Inferior parietal cortex (tissue), 1 donor: ENCODE measurements around the gene ULK4.

Experiments used
- DNase-seq: peaks from one replicate; pipeline ENCODE4 v3.0.0-alpha.2; 2016; ENCODE audit errors: extremely low spot score

ULK4 gene

GRCh38 chr3:41267975-41268640 lies 693.8 kb downstream of the ULK4 start:
- DNase-seq, result peak; percentile 21

DNA sequence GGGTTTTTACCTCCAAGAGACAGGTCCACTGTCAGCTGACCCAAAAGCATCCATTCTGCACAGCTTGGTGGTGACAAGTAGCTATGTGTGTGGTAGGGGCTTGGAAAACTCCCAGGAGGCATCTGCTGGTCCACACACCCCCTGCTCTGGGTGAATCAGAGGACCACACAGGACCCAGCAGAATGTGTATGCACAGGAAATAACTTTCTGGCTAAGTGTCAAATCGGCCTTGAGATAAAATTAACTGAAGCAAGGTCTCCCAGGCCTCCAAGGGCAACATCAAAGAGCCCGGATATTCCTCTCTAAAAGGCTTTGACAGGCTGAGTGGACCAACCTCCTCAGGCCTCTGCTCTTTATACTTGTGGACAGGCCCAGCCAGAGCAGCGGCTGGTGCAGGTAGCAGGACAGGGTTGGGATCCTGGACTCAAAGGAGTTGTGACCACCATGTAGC lies 696.1 kb downstream of the ULK4 start:
- DNase-seq, result no peak

DNA sequence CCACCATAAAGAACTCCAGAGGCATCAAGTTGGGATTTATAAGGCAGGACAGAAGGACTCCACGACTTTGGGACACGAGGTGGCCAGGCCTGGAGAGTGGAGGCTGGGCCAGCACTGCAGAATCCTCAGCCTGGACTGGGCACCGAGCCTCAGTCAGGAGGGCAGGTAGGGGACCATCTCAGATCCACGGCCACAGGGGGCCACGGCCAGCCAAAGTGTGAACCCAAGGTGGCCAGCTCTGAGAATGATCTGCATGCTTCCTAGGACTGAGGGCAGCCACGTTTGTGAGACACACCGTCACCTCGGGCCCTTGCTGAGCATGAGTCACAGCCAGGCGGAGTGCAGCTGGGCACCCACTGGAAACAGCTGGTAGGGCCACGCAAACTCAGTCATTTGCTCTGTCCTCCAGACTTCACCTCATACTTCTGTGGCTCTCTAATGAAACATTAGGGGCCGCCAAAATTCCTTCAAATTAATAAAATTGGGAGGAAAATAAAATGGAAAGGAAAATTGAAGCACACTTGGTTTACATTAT lies 696.8 kb downstream of the ULK4 start:
- DNase-seq, result no peak

- no peak for DNase-seq
Measured at GRCh38 chr3:41260063-41260450, 701.8 kb downstream of the ULK4 start.

GRCh38 chr3:41259449-41260062 lies 702.3 kb downstream of the ULK4 start:
- DNase-seq, result no peak

DNA sequence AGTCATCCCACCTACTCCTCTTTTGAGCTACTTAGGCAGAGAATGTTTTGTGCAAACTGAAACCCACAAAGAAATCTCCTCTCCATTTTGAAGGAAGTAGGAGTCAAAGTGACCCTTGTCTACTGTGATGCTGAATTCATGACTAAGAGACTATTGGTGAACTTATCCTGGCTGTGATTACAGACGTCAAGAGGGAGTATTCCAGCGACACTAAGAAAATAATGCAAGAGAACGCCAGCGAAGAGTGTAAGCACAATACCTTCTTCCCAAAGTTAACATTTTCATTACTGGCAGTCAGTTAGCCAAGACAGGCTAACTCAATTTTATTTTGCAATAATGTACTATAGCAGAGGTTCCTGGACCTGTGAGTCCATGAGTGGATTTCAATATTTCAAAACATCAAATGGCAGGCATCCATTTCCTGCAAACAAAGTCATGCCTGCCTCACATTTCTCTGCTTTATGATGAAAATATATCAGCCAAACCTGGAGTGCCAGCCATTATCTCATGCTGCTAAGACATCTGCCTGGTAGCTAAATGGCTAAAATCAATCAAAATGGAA lies 703.6 kb downstream of the ULK4 start:
- DNase-seq, result no peak

DNA sequence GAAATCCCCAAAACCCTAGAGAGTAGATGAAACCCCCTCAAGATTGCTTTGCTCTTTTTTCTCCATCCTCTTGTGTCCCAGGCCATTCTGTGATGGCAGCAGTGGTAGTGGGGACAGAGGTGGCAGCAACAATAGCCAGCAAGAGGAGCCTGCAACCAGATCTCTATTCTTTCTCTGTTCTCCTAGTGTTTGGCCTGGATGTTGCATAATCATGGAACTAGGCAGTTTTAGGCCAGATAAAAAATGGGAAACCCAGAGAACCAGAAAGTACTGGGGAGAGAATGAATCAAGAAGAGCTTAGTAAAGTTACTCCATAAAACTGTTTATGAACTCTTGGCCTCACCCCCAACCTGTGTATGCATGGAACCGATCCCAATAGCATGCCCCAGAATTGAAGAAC lies 710.3 kb downstream of the ULK4 start:
- no peak for DNase-seq

DNA sequence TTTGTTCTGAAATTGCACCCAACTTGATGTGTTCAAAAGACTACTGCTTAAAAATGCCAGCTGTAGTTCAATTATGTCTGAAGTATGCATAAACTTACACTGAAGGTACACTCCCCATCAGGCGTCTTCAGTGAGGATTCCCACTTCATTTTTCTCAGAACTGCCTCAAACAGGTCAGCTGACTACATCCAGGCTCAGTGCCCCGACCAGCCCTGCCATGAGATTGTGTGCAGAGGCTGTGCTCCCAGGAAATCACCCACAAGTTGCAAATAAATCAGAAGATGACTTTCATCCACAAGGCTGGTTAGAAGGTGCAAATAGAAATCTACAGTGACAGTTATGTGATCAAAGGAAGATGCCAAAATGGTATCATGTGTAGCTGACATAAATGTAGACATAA lies 711.1 kb downstream of the ULK4 start:
- no peak for DNase-seq

DNA sequence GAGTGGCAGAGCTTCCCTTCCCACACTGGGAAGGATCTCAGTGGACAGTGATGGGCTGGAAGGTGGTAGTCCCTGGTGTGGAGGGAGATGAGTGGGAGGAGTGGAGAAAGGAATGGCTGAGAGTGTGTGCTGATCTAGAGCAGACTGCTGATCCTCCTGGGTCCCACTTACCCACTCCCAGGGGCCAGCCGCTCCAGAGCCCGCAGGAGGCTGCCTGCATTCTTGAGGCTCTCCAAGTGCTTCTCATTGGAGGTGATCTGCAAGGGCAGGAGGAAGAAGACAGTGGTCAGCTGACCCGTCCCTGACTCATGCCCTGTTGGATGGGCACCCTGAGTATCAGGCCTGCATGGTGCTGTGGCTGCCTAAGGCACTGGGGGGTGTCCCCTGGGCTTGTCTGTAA lies 712.6 kb downstream of the ULK4 start:
- no peak for DNase-seq

DNA sequence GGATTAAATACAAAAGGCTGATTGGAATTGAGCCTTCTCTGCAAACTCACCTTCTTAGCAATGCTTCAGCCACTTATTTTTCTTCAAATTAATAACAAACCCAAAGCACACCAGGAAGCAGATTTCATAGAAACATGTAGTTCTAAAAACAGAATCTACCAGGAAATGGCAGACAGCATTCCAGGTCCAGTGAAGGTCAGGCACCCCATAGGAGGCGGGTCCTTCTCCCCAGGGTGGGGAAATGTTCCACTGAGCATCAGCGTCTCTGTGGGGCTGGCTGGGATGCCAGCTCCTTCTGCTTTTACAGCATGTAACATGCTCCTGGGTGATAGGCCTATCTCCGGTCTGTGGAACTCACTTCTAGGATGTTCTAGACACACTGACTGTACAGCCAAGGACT lies 713.4 kb downstream of the ULK4 start:
- no peak for DNase-seq

GRCh38 chr3:41247055-41248004 lies 714.6 kb downstream of the ULK4 start:
- no peak for DNase-seq

DNA sequence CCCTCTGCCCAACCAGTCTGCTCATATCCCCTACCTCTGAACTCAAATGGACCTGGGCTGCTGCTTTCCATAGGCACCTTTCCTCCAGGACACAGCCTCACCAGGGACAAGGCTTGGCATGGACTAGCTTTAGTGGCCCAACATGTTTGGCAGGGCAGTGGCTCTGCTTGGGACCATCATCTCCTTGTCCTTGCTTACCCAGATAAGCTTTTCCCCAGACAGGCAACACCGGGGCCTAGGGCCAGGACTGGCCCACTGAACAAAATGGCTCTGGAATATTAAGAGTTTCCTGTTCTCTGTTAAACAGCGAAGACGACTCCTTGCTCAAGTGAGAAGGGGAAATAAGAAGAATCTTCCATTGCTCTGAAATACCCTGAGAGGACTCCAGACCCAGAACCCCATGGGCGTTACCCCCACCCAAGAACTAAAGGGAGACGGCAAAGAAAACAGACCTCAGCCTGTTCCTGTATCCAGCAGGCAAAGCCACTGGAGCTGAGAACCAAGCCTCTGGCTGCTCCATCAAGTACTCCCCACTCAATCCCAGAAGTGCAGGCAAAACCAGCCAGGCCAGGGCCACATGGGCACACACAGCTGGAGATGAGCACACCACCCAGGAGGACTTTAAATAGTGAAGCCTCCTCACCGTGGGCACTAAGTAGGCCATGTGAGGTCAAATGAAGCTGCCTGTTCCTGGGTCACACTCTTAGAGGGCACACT lies 717.1 kb downstream of the ULK4 start:
- no peak for DNase-seq

DNA sequence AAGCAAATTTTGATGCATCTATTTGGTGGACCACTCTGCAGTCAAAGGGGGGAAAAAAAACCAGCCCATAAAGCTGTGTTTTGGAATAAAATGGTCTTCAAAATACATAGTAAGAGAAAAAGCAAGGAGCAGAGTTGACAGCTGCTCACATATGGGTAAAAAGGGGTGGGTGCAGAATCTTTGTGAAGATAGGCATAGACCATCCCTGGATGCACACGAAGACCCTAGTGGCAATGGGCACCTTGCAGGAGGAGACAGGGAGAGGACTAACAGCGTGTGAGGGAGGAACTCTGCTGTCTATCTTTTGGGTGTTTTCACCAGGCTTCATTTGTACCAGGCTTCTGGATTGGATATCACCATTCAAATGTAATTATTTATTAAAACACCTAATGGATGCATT lies 718.7 kb downstream of the ULK4 start:
- DNase-seq, result no peak

GRCh38 chr3:41241800-41242571 lies 719.9 kb downstream of the ULK4 start:
- no peak for DNase-seq

DNA sequence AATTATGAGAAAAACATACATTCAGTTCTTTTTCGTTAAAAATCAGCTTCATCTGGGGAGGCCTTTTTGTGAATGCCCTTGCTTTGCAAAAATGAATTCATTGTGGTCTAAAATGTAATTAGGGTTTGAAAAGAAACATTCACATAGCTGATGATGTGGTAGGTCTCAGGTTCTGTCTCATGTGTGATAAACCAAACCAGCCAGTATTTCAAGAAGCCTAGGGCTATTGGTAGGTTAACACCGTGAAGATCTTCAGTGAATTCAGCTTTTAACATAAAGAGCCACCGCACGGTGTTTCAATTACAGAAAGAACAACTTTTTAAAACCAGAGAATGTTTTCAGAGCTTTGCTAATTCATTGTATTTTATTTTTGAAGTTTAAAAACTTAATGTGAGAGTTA lies 720.7 kb downstream of the ULK4 start:
- DNase-seq, result no peak

DNA sequence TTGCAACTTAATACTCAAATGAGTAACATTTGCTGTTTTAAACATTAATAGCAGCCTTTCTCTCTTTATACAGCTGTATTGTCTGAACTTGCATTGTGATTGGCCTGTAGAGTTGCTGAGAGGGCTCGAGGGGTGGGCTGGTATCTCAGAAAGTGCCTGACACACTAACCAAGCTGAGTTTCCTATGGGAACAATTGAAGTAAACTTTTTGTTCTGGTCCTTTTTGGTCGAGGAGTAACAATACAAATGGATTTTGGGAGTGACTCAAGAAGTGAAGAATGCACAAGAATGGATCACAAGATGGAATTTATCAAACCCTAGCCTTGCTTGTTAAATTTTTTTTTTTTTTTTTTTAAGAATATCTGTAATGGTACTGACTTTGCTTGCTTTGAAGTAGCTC lies 722.3 kb downstream of the ULK4 start:
- DNase-seq, result no peak

- no peak for DNase-seq
Measured at GRCh38 chr3:41237907-41238306, 724.0 kb downstream of the ULK4 start.

- no peak for DNase-seq
Measured at GRCh38 chr3:41236228-41236627, 725.7 kb downstream of the ULK4 start.

GRCh38 chr3:41234823-41235721 lies 726.8 kb downstream of the ULK4 start:
- DNase-seq, result peak; percentile 62
